NCI-H446 (cell line): ENCODE results near the gene SAA2.
"Not testable (repeated sequence)": the region's sequence is repeated elsewhere in the genome, so short reads cannot be mapped to it uniquely, and the experiment has no call there.

Experiments
- DNase-seq, 2 experiments: peaks; one replicate each; lab custom pipeline; 2025; lab: John Stamatoyannopoulos, UW

The SAA2 gene

DNA sequence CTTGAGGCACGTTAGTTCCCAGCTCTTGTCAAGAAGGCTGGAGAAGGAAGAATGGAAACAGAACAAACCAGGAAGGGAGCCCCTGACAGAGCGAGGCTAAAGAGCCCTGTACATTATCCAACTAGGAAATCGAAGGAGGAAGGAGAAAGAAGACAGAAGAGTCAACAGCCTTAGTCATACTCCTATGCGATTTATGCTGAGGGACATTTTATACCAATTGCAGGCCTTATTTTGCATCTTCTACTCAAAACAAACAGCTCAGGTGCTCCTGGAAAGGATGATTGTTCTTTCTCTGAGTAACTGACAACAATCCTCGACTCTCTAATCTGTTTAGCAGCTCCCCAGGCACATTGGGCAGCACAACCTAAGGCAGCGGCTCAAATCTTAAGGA, 1.3 kb downstream of the SAA2 start:
- not testable (repeated sequence) for DNase-seq

DNA sequence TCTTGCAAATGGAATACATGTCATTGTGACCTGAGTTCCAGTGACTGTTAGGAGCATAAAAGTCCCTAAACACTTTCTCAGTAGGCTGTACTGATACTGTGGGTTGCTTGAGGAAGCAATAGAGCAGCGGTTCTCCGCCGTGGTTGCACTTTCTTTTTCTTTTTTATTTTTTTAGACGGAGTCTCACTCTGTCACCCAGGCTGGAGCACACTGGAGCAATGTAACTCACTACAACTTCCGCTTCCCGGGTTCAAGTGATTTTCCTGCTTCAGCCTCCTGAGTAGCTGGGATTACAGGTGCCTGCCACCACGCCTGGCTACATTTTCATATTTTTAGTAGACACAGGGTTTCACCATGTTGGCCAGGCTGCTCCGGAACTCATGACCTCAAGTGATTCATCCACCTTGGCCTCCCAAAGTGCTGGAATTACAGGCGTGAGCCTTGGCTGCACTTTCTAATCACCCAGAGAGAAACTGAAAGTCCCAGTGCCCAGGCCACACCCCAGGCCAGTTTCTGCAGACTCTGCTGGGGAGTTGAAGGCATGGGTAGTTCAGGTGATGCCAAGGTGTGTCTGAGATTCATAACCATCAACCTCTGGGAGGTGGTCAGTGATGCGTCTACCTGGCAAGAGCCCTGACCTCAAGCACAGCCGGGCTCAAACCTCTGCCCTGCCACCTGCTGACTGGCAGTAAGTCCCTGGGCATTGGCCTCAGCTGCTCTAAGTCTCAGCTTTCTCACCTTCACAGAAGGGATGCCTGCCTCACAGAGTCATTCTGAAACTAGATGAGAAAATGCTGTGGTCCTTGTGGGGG, 1.9 kb downstream of the SAA2 start:
- not testable (repeated sequence) for DNase-seq

DNA sequence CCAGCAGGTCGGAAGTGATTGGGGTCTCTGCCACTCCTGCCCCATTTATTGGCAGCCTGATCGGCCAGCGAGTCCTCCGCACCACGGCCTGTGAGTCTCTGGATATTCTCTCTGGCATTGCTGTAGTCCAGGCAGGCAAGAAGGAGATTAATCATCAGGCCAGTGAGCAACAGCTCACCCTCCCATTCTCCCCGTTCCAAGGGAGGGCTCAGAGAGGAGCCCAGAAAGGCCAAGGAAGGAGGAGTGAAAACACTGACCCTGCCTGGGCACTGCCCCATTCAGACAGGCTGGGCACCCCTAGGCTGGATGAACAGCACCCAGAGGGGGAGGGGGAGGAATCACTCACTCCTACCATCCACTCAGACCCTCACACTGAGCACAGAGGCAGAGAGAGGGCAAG, 3.1 kb downstream of the SAA2 start:
- DNase-seq: no peak

DNA sequence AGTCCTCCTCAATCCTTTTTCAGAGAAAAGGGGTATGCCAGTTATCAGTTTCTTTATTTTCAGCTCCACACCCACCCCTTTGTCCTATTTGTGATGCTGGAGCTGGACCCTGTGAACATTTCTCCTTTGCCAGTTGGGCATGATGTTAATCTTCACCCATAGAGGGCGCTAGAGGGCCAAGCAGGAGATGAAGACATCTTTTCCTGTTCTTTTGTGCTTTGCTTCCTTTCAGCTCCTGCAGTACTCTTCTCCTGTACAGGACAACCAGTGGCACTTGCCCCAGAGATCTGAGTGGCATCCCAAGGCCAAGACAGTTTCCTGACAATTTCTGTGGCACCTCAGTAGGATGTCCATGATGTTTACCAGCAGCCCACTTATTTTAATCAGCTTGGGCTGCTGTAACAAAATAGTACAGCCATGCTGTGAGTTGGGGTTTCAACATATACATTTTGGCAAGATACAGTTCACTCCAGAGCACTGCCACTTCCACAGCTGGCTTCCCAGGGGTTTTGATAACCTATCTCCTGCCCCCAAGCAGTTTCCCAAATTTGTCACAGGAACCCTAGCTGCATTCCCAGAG, 4.6 kb downstream of the SAA2 start:
- peak; percentile 18 to 68 for DNase-seq

DNA sequence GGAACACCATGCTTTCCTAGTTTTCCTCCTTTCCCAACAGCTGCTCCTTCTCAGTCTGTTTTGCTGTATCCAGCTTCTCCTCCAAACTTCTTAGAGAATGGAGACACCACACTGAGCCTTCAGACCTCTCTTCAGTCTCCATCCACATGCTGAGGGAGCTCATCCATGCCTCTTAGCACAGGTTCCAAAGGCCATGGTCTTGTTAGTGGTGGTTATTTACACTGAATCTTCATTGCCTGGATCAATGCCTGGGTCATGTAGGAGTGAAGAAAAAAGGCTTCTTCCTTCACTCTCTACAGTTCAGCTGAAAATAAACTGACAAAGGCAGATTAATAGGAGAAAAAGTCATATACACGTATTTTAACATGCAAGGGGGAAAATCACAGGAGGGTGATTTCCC, 8.8 kb downstream of the SAA2 start:
- DNase-seq: no peak

DNA sequence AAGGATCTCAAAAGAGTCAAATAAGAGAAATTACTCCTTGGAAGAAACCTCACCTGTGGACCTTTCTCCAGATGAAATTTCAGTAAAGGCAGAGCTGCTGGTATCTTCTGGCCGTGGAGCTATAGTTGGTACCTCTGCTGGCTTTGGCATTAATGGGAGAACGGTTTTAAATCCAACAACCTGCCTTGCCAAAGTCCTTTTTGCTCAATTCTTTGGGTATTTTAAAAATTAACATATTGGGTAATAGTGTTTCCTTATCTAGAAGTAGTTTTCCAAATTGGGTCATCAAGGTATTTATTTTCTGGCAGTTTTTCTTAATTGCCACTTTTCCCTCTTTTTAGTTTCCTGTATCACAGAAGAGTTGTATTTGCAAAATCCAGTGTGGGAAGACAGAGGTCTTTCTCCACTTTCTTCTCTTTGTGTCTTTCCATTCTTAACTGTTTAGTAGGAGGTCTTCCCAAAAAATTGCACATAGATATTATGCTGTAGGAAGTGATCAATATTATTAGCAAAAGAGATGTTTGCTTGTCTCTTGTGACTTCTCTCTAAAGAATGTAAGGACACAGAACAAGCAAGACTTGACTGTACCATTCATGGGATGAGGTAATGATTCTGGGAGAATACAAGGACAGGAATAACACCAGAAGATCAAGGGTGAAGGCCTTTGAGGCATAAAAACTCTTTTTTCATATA, 11.7 kb downstream of the SAA2 start, which contains the start of gene SAA4:
TSS of gene SAA4 (minus strand) at position 139 of the 693 bp plus-strand sequence. CDS start 876 bp downstream, outside the sequence.
- DNase-seq: no peak

DNA sequence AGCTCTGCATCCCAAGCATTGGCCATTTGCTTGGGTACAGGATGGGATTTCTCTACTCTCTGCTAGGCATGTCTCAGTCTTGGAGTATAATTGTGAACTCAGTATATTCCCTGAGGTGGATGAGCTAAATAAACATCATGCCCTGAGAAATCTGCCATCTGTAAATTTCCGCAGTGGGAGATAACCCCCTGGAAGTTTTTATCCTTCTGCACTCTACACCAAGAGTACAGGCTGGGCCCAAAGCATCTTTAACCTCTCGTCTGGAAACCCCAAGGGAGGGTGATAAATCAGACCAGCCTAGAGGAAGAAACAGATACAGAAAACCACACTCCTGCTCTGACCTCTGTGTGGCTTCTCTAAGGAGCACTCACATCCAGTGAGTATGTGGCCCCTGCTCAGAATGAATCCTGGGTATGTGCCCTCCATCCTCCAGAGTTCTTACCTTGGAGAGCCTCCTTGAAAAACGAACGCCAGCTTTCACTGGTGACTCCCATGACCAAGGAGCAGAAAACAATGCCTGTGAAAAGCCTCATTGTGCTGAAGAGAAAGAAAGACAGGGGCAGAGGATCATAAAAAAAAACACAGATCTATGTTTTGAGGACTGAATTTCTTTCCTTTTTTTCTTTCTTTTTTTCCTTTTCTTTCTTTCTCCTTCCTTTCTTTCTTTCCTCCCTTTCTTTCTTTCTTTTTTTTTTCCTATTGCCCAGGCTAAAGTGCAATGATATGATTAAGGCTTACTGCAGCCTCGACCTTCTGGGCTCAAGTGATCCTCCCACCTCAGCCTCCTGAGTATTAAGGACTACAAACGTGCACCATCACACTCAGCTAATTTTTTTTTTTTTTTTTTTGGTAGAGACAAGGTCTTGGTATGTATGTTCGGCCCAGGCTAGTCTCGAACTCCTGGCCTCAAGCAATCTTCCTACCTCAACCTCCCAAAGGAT, 12.8 kb downstream of the SAA2 start:
- no peak for DNase-seq

DNA sequence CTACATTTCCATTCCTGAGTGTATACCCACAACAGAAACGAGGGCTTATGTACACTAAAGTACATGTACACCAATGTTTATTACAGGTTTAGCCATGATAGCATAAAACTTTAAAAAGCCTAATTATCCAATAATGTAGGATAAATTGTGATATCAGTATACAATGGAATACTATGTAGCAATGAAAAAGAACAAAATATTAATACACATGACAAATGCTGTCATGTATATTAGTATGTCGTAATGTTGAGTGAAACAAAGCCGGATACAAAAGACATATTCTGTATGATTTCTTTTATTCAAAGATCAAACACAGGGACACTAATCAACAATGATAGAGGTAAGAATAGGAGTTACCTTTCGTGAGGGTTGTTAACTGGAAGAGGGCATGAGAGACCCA, 14.6 kb downstream of the SAA2 start:
- no peak for DNase-seq

DNA sequence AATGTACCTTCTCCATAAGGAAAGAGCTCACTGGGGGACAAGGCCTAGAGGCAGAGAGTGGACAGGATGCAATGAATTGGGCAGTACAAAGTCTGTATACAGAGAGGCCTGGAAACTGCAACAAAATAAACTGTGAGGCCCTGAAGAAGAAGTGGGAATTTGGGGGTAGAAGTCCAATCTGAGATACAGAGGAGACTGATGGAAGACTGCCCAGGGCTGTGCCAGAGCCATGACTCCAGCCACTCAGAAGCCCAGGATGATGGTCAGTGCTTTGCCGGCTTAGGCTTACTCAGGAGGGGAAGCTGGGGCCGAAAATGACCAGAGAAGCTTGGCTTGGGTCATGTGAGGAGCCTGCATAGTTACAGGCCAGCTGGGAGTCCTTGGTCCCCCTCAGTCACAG, 17.6 kb downstream of the SAA2 start:
- no peak for DNase-seq

DNA sequence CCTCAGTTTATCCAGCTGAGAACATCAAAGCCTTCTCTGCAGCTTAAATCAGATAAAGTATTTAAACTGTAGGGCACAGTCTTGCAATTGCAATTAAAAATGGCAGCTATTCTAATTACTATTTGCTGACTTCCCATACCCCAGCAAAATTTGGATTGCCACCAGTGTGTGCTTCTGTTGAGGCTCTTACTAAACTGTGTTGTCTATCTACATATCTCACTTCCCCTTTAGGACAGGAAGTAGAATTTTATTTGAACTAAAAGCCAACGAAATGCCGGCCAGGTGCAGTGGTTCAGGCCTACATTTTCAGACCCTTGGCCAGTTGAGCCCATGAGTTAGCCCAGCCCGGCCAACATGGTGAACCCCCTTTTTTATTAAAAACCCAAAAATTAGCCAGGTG, 19.0 kb downstream of the SAA2 start:
- DNase-seq: no peak

DNA sequence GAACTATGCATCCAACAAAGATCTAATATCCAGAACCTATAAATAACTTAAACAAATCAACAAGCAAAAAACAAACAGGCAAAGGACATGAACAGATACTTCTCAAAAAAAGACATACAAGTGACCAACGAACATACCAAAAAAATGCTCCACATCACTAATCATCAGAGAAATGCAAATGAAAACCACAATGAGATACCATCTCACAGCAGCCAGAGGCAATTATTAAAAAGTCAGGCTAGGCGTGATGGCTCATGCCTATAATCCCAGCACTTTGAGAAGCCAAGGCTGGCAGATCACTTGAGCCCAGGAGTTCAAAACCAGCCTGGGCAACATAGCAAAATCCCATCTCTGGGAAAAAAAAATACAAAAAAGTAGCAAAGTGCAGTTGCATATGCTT, 22.6 kb downstream of the SAA2 start:
- DNase-seq: no peak

DNA sequence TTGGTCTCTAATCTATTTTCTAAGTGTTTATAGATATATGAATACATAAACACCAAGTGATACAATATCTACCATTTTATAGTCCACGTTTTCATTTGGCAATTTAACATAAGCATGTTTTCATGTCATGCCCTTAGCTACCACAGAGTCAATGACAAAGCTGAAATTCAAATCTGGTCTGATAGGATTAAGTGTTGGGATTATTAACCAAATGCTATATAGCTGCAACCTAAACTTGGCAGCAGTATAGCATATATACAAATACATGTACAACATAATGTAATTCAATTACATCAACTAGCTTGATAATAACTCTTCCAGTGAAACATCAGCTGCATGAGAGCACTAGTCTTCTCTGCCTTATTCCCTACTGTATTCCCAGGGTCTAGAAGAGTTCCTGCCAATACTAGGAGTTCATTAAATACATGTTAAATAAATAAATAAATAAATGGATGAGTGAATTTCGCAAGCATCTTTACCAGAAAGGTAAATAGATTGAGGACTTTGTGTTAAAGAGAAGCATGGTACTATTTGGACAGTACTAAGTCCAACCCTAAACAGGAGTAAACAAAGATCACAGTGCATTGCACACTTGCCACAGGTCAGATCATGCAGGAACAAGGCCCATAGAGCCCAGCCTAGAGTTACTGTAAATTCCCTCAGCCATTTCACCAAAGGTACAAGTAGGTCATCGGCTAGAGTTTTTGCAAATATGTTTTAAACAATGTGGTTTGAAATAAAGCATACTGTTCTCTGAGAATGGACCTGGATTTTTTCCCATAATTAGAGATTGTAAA, 24.7 kb downstream of the SAA2 start:
- no peak for DNase-seq

DNA sequence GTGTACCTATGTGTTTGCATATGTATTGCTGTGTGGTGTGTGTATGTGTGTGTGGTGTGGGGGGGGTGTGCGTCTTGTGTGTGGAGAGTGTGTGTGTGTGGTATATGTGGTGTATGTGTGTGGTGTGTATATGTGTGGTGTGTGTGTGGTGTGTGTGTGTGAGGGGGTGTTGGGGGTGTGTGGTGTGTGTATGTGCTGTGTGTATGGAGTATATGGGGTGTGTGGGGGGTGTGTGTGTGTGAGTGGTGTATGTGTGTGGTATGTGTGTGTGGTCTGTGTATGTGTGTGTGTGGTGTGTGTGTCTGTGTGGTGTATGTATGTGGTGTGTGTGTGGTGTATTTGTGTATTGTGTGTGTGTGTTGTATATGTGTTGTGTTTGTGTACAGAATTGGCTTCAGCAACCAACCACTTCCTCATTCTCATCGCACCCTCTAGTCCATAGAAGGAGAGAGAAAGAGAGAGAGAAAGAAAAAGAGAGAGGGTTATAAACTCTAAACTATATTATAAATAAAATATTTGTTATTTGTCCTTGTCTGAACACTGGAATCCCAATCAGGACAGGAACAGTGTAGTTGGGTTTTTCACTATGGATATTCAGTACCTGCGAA, 25.6 kb downstream of the SAA2 start:
- DNase-seq: no peak

DNA sequence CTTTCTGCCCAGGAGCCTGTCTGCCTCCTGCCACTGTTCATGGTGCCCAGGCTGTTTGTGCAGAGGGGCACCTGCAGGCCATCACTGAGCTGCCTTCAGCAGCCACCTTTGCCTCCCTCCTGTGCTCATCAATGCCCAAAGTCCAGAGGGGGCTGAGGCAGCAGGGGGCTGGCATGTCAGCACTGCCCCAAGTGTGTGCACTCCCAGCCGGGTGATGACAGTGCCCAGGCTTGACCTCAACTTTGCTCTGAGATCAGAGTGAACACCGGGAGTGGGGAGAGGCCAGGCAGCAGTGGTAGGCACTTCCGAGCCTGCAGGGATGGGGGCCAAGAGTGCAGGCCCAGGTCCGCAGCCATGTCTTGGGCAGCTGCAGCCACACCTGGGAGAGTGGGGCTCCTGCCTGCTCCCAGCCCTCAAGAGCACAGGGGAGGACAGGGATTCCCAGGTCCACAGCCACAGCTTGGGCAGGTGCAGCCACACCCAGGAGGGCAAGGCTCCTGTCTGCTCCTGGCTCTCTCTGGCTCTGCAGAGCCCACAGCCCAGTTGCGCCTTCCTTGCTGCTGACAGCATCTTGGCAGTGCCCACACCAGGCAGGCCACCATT, 27.1 kb downstream of the SAA2 start:
- DNase-seq: no peak

DNA sequence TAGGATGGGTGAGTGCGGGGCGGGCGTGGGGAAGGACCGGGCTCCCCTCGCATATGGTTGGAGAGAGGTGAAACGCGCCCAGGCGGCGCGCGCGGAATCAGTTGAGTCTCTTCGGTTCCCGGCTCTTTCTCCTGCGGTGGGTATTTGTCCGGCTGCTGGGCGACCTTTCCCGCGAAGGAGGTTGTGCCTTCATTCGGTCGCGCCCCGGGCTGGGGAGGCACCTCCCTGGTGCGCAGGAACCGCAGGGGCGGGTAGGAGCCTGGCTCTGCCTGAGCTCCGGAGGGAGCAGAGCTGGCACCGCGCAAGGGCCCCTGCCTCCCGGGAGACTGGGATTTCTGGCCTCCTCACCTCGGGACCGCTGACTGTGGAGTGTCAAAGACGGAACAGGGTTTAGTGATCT, 39.4 kb downstream of the SAA2 start:
- no peak for DNase-seq

DNA sequence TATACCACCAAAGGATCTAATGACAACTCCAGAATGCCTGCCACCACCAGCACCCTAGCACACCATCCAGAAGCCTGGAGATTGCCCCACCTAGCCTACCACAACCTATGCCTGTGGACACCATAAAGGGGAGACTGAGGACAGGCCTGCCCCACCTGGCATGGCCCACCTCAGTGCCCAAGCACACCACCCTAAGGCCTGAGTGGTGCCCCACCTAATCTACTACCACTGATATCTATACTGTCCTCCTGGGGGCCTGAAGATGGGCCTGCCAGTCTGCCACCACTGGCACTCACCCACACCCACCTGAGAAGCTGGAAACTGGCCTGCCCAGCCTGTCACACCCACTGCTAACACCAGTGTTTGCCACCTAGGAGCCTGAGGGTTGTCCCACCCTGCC, 43.7 kb downstream of the SAA2 start:
- no peak for DNase-seq

DNA sequence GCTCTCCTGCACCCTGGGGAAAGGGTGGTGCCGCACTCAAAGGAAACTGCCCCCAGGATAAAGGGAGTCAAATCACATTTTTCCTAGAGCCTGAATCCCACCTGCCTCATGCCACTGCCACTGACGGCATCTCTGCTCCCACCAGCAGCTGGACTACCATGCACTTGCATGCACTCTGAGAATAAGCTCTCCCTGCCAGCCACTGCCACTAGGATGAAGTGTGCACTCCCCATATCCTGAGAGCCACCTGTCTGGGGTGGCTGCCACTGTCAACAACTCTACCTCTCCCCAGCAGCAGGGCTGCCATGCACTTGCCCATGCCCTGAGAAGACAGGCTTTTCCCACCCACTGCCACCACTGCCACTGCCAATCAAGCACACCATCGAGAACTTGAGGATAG, 44.2 kb downstream of the SAA2 start:
- no peak for DNase-seq

DNA sequence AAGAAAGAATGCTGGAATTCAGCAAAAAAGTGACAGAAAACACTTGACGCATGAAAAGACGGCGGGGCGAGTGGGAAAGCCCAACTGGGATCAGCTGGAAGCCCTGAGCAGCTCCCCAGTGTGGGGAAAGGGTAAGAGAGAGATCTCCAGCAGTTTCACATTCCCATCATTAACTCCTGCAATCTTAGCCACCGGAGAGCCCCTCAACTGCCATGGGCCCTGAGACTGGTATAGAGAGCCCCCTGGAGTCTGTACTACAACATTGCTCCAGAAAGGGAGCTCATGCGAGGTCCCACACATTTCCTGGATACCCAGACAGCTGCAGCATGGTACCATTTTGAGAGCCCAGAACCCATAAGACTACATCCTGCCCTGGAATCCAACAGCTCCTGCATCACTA, 44.7 kb downstream of the SAA2 start:
- no peak for DNase-seq

DNA sequence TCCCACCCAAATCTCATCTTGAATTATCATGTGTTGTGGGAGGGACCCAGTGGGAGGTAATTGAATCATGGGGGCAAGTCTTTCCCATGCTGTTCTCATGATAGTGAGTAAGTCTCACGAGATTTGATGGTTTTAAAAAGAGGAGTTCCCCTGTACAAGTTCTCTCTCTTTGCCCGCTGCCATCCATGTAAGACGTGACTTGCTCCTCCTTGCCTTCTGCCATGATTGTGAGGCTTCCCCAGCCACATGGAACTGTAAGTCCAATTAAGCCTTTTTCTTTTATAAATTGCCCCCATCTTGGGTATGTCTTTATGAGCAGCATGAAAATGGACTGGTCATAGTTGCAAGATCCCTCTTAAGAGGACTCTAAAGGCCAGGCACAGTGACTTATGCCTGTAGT, 50.7 kb downstream of the SAA2 start:
- DNase-seq: not testable (repeated sequence)

DNA sequence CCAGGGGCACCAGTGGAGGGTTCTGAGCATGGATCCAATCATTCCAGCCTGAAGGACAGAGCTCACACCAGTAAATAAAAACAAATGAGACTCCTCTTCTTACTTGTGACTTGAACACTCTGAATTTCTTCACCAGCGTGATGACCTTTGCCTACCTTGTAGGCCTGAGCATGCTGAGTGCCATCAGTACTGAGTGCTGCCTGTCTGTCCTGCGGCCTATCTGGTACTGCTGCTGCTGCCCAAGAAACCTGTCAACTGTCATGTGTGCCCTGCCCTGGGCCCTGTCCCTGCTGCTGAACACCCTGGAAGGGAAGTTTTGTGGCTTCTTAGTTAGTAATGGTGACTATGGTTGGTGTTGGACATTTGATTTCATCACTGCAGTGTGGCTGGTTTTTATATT, 51.9 kb downstream of the SAA2 start:
- DNase-seq: no peak
